GM12865 (cell line): ENCODE data around the gene FNDC11.

Experiments
- DNase-seq: peaks from one replicate; pipeline ENCODE4 v3.0.0; 2010; ENCODE audit warnings: low read depth
- H3K4me3 ChIP-seq: 2 replicates; pipeline ENCODE4 v1.5.1; 2011; ENCODE audit warnings: mild to moderate bottlenecking, low read depth, low read length, control low read depth
- TF ChIP-seq, protein P1 (sequence below): IDR thresholded peaks from 2 replicates; pipeline ENCODE4 v1.5.1; 2011; ENCODE audit warnings: low read length, control low read depth, low read depth, inconsistent platforms; ENCODE audit not compliant: insufficient read depth; ENCODE audit errors: missing control alignments

Gene FNDC11

DNA sequence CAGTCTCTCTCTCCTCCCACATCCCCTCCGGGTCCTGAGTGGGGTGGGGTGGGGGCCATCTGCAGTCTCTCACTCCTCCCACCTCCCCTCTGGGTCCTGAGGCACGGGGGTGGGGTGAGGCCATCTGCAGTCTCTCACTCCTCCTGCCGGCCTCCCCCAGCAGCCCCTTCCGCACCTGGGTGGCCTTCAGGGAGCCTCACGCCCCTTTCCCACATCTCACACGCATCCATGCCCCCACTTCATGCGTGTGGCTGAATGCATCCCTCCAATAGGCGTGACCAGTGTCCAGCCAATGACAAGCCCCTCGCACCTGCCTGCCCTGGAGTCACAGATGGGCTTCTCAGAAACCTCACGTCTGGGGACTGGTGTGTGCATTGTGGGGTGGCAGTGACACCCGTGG, 5.4 kb upstream of the FNDC11 start:
- no peak overlapping the region for H3K4me3 ChIP-seq
- TF ChIP-seq, protein P1, sequence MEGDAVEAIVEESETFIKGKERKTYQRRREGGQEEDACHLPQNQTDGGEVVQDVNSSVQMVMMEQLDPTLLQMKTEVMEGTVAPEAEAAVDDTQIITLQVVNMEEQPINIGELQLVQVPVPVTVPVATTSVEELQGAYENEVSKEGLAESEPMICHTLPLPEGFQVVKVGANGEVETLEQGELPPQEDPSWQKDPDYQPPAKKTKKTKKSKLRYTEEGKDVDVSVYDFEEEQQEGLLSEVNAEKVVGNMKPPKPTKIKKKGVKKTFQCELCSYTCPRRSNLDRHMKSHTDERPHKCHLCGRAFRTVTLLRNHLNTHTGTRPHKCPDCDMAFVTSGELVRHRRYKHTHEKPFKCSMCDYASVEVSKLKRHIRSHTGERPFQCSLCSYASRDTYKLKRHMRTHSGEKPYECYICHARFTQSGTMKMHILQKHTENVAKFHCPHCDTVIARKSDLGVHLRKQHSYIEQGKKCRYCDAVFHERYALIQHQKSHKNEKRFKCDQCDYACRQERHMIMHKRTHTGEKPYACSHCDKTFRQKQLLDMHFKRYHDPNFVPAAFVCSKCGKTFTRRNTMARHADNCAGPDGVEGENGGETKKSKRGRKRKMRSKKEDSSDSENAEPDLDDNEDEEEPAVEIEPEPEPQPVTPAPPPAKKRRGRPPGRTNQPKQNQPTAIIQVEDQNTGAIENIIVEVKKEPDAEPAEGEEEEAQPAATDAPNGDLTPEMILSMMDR: no peak
- DNase-seq: no peak

DNA sequence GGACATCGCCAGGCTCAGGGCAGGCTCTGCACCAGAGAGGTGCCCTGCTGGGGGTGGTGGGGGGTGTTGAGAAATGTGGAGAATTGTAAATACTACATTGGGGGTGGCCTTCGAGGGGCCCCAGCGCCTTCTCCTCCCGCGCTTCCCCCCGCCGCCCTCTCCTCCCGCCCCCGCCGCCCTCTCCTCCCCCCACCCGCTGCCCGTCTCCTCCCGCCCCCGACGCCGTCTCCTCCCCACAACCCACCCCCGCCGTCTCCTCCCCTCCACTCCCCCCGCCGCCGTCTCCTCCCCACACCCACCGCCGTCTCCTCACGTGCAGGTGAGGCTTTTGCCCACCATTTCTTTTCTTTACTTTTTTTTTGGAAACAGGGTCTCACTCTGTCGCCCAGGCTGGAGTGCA, 4.9 kb upstream of the FNDC11 start:
- no peak overlapping the region for H3K4me3 ChIP-seq
- DNase-seq: no peak
- TF ChIP-seq, protein P1: no peak

DNA sequence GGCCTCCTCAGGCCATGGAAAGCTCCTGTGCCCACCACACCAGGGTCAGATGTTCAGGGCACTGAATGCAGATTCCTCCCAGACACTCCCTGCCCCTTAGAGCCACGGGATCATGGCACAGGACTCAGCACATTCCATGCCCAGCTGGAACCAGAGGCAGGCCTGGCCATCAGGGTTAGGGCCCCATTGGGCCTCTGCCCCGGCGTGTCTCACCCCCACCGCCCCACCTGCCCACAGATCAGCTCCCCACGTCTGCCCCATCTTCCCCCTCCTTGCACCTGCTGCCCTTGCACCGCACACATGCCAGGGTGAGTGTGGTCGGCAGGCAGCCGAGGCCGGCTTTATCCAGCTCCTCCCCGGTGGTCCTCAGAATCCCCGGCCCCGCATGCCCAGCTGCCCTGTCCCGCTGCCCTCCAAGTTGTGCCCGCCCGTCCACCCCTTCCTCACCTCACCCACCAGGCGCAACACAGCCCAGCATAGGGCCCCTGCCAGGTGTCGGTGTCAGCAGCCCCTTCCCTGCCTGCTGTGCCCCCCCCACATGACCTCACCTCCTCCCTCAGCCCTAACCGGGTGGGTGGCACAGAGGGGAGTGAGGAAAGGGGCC, 4.2 kb upstream of the FNDC11 start:
- no peak for DNase-seq

DNA sequence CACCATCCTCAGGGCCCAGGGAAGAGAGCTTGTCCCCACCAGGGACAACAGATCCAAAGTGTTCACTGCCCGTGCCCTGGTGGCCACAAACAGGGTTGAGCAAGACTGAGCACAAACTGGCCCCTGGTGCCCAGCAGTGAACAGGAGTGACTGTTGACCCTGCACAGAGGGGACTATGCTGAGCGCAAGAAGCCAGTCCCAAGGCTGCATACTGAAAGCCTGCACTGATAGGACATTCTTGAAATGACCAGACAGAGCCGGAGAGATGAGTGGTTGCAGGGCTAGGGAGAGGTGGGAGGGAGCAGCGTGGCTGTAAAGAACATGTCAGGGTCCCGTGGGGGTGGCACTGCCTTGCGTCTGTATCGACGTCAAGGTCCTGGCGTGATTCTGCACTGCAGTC, 2.9 kb upstream of the FNDC11 start:
- no peak overlapping the region for H3K4me3 ChIP-seq
- TF ChIP-seq, protein P1: no peak
- DNase-seq: no peak

More for the DNA sequence above, 4.2 kb upstream of the FNDC11 start:
- H3K4me3 ChIP-seq: no peak overlapping the region
- TF ChIP-seq, protein P1: no peak

DNA sequence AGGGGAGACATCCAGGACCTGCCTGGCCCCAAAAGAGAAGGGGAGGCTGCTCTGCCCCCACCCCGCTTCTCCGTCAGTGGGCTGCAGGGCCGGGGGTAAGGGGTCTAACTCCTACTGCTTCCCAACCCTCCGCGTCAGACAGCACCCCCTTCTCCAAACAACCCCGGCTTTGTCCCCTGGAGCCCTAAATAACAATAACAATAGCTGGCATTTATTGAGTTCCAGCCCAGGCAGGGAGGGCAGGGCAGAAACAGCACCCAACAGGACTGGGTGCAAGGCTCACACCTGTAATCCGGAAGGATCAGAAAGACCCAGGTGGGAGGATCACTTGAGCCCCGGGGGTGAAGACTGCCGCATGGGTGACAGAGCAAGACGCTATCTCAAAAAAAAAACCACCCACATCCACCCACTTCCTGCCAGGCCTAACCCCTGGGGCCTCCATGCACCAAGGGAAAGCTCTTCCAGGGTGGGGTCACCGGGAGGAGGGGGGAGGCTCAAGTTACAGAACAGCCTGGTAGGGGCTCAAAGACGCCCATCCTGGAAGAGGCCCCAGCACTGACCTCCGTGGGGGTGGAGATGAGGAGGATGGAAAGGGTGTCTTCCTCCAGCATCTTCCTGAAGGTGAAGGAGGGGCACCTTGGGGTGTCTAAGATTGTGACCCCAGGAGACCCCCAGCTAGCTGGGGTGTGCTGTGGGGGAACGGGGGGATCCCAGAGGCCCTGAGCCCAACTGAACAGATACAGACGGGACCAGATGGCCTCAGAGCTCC, 1.3 kb upstream of the FNDC11 start:
- peak; percentile 87 for DNase-seq
- H3K4me3 ChIP-seq: no peak overlapping the region; the same call in 1 of the 2 replicates
- TF ChIP-seq, protein P1: no peak

DNA sequence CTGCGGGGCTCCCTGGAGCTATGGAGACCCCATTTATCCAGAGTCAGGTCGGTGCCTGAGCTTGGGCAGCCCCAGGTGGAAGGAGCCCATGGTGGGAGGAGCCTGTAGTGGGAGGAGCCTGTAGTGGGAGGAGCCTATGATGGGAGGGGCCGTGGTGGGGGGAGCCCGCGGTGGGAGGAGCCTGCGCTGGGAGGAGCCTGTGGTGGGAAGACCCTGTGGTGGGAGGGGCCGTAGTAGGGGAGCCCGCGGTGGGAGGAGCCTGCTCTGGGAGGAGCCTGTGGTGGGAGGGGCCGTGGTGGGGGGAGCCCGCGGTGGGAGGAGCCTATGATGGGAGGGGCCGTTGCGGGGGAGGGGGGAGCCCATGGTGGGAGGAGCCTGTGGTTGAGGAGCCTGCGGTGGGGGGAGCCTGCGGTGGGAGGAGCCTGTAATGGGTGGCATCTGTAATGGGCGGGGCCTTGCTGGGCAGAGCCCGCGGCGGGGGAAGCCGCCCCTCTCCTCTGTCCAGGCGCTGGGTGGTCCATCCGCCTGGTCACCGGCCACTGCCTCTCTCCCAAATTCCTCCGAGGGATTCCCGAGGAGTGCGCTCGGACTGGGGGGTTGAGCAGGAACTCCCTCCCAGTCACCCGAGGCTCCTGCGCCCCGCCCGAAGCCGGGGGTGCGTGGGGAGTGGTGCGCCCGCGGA, 567 bp upstream of the FNDC11 start:
- peak overlapping the region; percentile 65 for H3K4me3 ChIP-seq
- DNase-seq: peak; percentile 94
- TF ChIP-seq, protein P1: no peak
